ENCODE measurements around the gene TOX2.

DNA sequence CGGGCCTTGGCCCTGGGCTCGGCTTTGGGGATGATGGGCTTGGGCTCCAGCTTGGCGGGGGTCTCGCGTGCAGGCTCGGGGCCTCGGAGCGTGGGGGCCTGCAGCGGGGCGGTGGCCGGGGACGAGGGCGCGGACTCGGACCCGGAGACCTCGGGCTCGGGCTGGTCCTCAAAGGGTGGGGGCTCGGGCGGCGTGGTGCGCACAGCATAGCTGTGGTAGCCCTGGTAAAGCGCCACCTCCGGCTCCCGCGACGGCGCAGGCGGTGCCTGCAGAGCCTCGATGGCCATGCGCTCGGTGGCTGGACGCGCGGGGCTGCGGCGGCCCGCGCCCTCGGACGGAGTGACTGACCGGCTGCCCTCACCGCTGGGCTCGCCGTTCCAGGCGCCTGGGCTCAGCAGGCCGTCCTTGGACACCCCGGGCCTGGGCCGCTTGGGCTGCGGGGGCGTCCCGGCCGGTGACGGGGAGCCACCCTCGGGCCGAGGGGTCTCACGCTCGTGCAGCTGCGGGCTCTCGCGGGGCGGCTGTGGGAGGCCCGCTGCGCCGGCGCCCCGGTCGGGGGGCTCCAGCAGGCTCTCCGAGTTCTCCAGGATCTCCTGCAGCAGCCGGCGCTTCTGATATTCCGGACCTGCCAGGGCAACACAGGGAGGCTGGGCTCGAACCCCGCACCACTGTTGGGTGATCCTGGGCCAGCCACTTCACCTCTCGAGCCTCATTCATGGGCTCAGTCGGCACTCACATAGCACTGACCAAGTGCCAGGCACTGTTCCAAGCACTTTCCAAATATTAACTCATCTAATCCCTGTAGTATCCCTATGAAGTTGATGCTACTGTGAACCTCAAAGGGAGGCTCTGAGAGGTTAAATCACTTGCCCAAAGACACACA is 201.4 kb downstream of the TOX2 start:
- TF ChIP-seq, protein P1, sequence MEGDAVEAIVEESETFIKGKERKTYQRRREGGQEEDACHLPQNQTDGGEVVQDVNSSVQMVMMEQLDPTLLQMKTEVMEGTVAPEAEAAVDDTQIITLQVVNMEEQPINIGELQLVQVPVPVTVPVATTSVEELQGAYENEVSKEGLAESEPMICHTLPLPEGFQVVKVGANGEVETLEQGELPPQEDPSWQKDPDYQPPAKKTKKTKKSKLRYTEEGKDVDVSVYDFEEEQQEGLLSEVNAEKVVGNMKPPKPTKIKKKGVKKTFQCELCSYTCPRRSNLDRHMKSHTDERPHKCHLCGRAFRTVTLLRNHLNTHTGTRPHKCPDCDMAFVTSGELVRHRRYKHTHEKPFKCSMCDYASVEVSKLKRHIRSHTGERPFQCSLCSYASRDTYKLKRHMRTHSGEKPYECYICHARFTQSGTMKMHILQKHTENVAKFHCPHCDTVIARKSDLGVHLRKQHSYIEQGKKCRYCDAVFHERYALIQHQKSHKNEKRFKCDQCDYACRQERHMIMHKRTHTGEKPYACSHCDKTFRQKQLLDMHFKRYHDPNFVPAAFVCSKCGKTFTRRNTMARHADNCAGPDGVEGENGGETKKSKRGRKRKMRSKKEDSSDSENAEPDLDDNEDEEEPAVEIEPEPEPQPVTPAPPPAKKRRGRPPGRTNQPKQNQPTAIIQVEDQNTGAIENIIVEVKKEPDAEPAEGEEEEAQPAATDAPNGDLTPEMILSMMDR (IDR thresholded peaks at IDR 0.05; ENCODE audit: low read depth, low read length, poor library complexity, severe bottlenecking): no peak
- TF ChIP-seq EZH2phosphoT487 (IDR thresholded peaks at IDR 0.05; ENCODE audit: borderline replicate concordance, low read length): no peak
